Hypothalamus (tissue), 51 donors: ENCODE results near the gene RNU1-4.
"Not testable (repeated sequence)": the region's sequence is repeated elsewhere in the genome, so short reads cannot be mapped to it uniquely, and the experiment has no call there.

Experiments
- DNase-seq, 51 donors: peaks; one replicate each; lab custom pipeline; 2025; lab: John Stamatoyannopoulos, UW

RNU1-4 gene

DNA sequence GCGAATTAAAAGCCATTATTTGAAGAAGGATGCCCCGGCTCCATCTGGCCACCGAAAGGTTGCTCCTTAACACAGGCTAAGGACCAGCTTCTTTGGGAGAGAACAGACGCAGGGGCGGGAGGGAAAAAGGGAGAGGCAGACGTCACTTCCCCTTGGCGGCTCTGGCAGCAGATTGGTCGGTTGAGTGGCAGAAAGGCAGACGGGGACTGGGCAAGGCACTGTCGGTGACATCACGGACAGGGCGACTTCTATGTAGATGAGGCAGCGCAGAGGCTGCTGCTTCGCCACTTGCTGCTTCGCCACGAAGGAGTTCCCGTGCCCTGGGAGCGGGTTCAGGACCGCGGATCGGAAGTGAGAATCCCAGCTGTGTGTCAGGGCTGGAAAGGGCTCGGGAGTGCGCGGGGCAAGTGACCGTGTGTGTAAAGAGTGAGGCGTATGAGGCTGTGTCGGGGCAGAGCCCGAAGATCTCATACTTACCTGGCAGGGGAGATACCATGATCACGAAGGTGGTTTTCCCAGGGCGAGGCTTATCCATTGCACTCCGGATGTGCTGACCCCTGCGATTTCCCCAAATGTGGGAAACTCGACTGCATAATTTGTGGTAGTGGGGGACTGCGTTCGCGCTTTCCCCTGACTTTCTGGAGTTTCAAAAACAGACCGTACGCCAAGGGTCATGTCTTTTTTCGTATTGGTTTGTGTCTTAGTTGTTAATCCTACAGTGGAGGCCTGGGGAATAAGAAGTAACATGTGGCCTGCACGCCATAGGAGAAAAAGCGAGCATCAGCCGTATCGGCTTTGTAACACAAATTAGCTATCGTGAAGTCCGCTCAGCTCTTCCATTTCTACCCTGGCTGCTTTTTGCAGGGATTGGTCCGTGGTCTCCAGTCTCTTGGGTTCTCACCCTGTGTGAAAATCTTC lies at the start of gene RNU1-4:
Gene RNU1-4, plus strand, starts transcription at position 470 of the 918 bp plus-strand sequence.
- DNase-seq, result not testable (repeated sequence)

- DNase-seq, result not testable (repeated sequence)
These were observed 49.2 kb upstream of the RNU1-4 start for GRCh38 chr1:16690971-16691682.

- not testable (repeated sequence) for DNase-seq
These were observed 48.0 kb upstream of the RNU1-4 start for GRCh38 chr1:16692283-16692682.

GRCh38 chr1:16692717-16693448 lies 47.4 kb upstream of the RNU1-4 start:
- not testable (repeated sequence) for DNase-seq

DNA sequence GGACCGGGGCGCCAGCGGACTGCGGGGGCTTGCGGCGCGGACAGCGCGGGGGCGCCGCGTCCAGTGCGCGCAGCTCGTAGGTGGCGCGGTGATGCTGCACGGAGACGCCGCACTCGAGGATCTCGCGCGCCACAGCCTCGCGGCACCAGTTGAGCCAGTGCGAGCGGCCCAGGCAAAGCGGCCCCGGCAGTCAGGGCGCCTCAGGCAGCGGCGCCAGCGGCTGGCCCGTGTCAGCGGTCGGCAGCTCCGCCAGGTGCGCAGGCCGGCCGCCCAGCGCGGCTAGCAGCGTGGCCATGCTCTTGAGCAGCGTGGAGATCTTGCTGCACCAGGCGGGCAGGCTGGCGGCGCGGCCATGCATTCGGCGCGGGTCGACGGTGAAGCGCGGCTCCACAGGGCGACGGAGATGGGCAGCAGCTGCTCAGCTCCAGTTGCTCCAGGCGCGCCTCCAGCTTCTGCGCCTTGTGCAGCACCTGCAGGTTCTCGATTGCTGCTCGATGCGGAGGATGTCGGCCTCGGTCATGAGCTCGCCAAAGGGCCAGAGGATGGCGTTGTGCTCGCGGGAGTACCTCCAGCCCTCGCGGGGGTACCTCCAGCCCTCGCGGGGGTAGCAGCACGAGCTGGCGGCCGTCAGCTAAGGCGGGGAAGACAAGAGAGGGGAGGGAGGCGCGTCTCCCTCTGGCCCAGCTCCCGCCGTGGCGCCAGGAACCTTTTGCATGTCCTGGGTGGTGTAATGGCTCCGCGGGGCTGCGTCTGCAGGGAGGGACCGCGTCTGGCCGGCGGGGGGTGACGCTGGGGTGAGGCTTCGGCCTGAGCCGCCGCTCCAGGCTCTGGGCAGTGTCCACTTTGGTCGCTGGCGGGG lies 46.6 kb upstream of the RNU1-4 start:
- not testable (repeated sequence) for DNase-seq

DNA sequence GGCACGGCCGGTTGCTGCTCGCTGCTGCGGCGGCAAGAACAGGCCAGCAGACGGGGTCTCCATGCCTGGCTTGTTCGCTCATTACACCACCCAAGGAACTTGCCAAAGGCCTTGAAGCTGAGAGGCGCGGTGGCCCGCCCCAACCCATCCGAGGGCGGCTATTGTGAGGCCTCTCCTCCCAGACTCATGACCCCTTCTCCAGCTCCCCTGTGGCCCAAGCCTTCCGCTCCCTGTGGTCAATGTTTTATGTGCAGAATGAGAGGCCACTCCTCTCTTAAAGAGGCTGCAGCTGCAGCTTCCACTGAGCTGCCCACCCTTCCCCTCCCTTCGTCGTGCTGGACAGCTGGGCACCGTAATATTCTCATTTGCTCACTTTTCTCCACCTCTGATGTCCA lies 46.0 kb upstream of the RNU1-4 start:
- not testable (repeated sequence) for DNase-seq

- not testable (repeated sequence) for DNase-seq
These were observed 43.7 kb upstream of the RNU1-4 start for GRCh38 chr1:16696507-16697150.

- DNase-seq, result not testable (repeated sequence)
These were observed 43.2 kb upstream of the RNU1-4 start for GRCh38 chr1:16697152-16697551.

DNA sequence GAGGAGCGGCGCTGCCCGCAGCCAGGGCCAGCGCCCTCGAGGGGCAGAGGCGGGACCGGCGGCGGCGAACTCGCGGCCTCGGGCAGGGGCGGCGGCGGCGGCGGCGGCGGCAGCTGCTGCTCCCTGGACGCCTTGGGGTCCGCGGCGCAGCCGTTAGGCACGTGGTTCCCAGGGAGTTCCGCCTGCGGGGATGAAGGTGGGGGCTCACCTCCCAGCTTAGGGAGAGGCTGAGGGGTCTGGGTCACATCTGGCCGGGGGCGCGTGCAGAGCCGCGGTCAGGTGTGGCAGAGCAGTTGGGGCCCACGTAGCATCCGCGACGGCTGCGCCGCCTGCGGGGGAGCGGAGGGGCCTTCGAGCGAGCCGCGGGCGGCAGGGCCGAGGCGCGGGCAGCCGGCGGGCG lies 40.9 kb upstream of the RNU1-4 start:
- not testable (repeated sequence) for DNase-seq

GRCh38 chr1:16700138-16700895 lies 40.0 kb upstream of the RNU1-4 start:
- not testable (repeated sequence) for DNase-seq

- DNase-seq, result not testable (repeated sequence)
These were observed 39.1 kb upstream of the RNU1-4 start for GRCh38 chr1:16701189-16701588.

DNA sequence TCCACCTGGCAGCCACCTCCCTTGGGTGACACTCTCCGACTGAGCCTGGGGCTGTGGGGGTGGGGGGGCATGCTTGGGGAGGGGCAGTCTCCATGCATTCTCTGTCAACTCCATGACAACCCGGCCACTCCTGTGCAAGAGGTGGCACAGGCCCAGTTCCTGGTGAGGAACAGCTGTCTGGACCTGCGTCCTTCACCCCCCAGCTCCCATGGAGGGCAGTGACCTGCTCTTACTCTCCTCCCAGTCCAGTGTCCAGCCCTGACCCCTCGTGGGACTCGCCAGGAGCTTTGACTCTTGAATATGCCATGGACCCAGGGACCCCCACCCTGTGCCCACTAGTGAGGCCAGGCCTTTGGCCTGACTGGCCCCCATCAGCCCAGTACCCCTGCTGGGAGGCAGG lies 38.0 kb upstream of the RNU1-4 start:
- DNase-seq, result not testable (repeated sequence)

DNA sequence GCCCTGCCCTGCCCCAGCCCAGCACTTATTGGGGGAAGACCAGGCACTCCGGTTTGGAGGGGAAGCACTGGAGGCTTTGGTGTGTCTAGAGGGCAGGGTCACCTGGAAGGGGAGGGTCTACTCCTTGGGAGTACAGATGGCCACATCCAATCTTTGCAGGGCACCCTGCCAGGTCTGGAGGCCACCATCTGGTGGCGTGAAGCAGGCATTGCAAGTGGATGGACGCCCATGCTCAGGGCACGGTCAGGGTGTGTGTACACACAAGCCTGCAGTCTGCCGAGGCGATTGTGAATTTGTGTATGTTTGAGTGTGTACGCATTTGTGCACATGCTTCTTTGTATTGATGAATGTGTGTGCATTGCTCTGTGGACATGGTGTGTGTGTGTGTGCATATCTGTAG lies 37.2 kb upstream of the RNU1-4 start:
- DNase-seq, result not testable (repeated sequence)

GRCh38 chr1:16703602-16704001 lies 36.7 kb upstream of the RNU1-4 start:
- not testable (repeated sequence) for DNase-seq

GRCh38 chr1:16704076-16704475 lies 36.2 kb upstream of the RNU1-4 start:
- not testable (repeated sequence) for DNase-seq

GRCh38 chr1:16704502-16705100 lies 35.7 kb upstream of the RNU1-4 start:
- DNase-seq, result not testable (repeated sequence)

- not testable (repeated sequence) for DNase-seq
These were observed 34.0 kb upstream of the RNU1-4 start for GRCh38 chr1:16706302-16706701.
